Fibroblast of pulmonary artery (primary cell): Measurements from ENCODE around the gene TRIM22.

Experiments used
- DNase-seq: peaks from one replicate; pipeline ENCODE4 v3.0.0-alpha.2; 2010; ENCODE audit warnings: low read depth
- H3K4me3 ChIP-seq: replicated peaks from 2 replicates; pipeline ENCODE4 v1.5.1; 2011; ENCODE audit warnings: low read depth, mild to moderate bottlenecking, control low read depth, low read length, moderate library complexity
- TF ChIP-seq, protein P1 (sequence below): IDR thresholded peaks from 2 replicates; pipeline ENCODE4 v1.5.1; 2011; ENCODE audit warnings: mild to moderate bottlenecking, control low read depth, low read length, inconsistent platforms; ENCODE audit errors: missing control alignments

TRIM22 gene

DNA sequence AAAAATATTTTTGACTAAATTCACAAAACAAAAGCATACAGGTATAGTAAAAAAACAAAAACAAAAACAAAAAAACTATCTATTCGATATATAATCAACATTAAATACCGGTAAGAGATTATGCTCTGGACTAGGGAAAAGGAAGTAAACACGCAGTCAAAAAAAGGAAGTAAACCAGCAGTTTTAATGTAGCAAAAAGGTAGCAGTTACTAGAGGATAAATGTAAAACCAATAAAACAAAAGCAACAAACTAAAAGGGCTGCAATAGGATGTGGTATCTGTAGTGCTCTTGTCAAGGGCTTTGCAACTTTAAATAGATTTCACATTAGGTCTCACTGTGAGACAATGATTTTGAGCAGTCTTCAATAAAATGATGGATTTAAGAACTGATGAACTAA lies 2.4 kb downstream of the TRIM22 start:
- TF ChIP-seq, protein P1, sequence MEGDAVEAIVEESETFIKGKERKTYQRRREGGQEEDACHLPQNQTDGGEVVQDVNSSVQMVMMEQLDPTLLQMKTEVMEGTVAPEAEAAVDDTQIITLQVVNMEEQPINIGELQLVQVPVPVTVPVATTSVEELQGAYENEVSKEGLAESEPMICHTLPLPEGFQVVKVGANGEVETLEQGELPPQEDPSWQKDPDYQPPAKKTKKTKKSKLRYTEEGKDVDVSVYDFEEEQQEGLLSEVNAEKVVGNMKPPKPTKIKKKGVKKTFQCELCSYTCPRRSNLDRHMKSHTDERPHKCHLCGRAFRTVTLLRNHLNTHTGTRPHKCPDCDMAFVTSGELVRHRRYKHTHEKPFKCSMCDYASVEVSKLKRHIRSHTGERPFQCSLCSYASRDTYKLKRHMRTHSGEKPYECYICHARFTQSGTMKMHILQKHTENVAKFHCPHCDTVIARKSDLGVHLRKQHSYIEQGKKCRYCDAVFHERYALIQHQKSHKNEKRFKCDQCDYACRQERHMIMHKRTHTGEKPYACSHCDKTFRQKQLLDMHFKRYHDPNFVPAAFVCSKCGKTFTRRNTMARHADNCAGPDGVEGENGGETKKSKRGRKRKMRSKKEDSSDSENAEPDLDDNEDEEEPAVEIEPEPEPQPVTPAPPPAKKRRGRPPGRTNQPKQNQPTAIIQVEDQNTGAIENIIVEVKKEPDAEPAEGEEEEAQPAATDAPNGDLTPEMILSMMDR = no peak
- no peak for DNase-seq
- no peak overlapping the region for H3K4me3 ChIP-seq

DNA sequence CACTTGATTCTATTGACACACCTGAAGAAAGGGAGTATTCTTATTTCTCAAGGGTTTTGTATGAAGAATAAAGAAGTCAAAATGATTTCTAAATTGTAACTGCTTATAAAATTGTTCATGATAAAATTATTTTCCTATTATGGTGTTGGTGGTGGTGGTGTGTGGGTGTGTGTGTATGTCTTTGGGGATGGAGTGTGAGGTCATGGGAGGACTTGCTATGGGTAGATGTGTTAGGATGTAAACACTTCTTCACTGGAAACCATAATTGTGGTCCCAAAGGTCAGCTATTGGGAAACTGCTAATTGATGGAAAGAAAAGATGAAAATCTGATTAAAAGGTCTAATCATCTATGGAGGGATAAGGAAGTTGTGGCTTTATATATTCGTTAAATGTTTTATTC lies 5.1 kb downstream of the TRIM22 start:
- DNase-seq = no peak
- TF ChIP-seq, protein P1 = no peak
- H3K4me3 ChIP-seq = no peak overlapping the region

DNA sequence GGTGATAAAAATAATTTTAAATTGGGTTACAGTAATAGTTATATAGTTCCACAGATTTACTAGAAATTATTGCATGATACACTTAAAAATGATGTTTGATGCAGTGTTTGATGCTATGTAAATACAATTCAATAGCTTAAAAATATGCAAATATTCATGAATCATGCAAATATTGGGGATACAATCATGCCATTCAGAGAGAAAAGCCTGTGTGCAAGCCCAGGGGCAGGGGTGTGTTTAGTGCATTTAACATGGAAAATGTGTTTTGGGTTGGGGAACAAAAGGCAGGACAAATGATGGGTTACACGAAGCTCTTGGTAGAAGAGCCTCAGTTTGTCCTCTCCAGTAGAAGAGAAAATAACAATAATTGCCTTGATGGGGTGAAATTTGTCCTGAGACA lies 6.0 kb downstream of the TRIM22 start:
- DNase-seq = no peak
- TF ChIP-seq, protein P1 = no peak
- H3K4me3 ChIP-seq = no peak overlapping the region

DNA sequence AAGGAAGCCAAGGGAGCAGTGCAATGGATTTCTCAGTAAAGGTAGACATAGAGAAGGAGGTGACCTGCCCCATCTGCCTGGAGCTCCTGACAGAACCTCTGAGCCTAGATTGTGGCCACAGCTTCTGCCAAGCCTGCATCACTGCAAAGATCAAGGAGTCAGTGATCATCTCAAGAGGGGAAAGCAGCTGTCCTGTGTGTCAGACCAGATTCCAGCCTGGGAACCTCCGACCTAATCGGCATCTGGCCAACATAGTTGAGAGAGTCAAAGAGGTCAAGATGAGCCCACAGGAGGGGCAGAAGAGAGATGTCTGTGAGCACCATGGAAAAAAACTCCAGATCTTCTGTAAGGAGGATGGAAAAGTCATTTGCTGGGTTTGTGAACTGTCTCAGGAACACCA lies 6.6 kb downstream of the TRIM22 start:
- no peak for DNase-seq
- H3K4me3 ChIP-seq = no peak overlapping the region
- TF ChIP-seq, protein P1 = no peak

DNA sequence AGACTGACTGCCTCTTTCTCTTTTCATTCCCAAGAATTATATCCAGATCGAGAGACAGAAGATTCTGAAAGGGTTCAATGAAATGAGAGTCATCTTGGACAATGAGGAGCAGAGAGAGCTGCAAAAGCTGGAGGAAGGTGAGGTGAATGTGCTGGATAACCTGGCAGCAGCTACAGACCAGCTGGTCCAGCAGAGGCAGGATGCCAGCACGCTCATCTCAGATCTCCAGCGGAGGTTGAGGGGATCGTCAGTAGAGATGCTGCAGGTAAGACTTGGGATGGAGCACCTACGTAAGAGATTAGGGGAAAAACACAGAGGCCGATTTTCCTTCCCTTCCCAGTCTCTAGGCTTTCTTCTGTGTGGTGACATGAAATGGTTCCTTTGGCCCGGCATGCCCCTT lies 8.7 kb downstream of the TRIM22 start:
- no peak for DNase-seq
- TF ChIP-seq, protein P1 = no peak
- no peak overlapping the region for H3K4me3 ChIP-seq

DNA sequence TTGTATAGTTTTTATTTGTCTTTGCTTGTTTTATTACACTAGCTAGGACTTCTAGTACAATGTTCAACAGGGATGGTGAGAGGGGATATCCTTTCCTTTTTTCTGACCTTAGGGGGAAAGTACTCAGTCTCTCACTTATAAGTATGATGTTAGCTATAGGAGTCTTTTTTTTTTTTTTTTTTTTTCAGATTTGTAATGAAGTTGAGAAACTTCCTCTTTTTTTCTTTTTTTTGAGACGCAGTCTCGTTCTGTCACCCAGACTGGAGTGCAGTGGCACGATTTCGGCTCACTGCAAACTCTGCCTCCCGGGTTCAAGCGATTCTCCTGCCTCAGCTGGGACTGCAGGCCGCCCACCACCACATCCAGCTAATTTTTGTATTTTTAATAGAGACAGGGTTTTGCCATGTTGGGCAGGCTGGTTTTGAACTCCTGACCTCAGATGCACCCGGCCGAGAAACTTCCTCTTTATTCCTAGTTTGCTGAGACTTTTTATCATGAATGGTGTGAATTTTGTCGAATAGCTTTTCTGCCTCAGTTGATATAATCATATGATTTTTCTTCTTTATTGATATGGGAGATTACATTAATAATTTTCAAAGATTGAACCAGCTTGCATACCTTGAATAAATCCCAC lies 10.9 kb downstream of the TRIM22 start:
- no peak for DNase-seq
- no peak overlapping the region for H3K4me3 ChIP-seq
- TF ChIP-seq, protein P1 = no peak

DNA sequence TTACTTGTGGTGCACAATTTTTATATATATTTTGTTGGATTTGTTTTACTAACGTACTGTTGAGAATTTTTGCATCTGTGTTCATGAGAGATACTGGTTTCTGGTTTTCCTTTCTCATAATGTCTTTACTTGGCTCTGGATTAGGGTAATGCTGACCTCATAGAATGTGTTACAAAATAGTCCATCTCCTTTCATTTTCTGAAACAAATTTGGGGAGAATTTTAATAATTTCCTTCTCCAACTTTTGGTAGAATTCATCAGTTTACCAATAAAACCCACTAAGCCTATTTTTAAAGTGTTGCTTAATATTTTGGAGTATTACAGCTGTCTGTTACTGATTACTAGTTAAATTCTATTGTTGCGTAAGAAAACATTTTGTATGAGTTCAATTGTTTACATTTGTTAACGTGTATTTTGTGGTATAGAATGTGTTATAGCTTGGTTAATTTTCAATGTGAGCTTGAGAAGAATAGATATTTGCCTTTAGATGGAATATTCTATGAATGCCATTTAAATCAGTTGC lies 11.5 kb downstream of the TRIM22 start:
- H3K4me3 ChIP-seq = no peak overlapping the region
- no peak for DNase-seq
- TF ChIP-seq, protein P1 = no peak
